Activated CD4-positive, alpha-beta T cell treated with anti-CD3 and anti-CD28 coated beads, Interleukin-2, amount 10 ng/mL, durations not matched to agents 24 days and 14 days (primary cell): ENCODE data around the gene RYR1. TPM values are rescaled to one million over a fixed set of nuclear protein-coding genes. Genes with fewer than 3 reads are reported as not detected.
"Not testable (repeated sequence)": the region's sequence is repeated elsewhere in the genome, so short reads cannot be mapped to it uniquely, and the experiment has no call there.

Experiments
- DNase-seq: peaks from one replicate; pipeline ENCODE4 v3.0.0; 2022
- H3K27ac Mint-ChIP-seq: one replicate; pipeline ENCODE4 v1.8.0; 2022; ENCODE audit warnings: mild to moderate bottlenecking, mixed read lengths
- H3K27me3 Mint-ChIP-seq: one replicate; pipeline ENCODE4 v1.8.0; 2022; ENCODE audit warnings: mixed read lengths
- H3K36me3 Mint-ChIP-seq: one replicate; pipeline ENCODE4 v1.8.0; 2022; ENCODE audit warnings: low read depth, mild to moderate bottlenecking, mixed read lengths
- H3K4me1 Mint-ChIP-seq: one replicate; pipeline ENCODE4 v1.8.0; 2021; ENCODE audit warnings: mixed read lengths
- H3K4me3 Mint-ChIP-seq: one replicate; pipeline ENCODE4 v1.8.0; 2022; ENCODE audit warnings: mild to moderate bottlenecking, moderate library complexity, mixed read lengths
- H3K9me3 Mint-ChIP-seq: one replicate; pipeline ENCODE4 v1.8.0; 2021; ENCODE audit warnings: mixed read lengths
- intact Hi-C: fragments of 100-400 bp; cut with micrococcal nuclease; formaldehyde crosslinking; loops from one replicate; pipeline ENCODE4 v1.15.1; 2023
- total RNA-seq: library from RNA; stranded (reverse); gene quantifications from 2 replicates; pipeline ENCODE4 v1.2.3, GENCODE V29; 2022

The RYR1 gene
- total RNA-seq, 1 donor from 2014 or later = 4.0 TPM

- Mint-ChIP-seq H3K4me3 (peak overlapping the region; percentile 24), H3K27ac (peak overlapping the region; percentile 73), H3K27me3 (peaks cover 4% of the 10 kb centered on the region), H3K4me1 (peaks cover 23% of the 10 kb centered on the region), H3K9me3 (no peaks in the 10 kb centered on the region), H3K36me3 (no peaks in the 10 kb centered on the region)
- peak; percentile 69 for DNase-seq
- intact Hi-C loops = loop anchor here (1.0 kb wide), 1 partner anchor 8 kb away; no protein-coding TSS in a partner anchor
Measured at GRCh38 chr19:38551450-38551813, 117.9 kb downstream of the RYR1 start.

GRCh38 chr19:38553239-38553638 is 119.7 kb downstream of the RYR1 start:
- H3K36me3 Mint-ChIP-seq, DNase-seq, H3K9me3 Mint-ChIP-seq, H3K27ac Mint-ChIP-seq, H3K27me3 Mint-ChIP-seq, intact Hi-C loops, H3K4me3 Mint-ChIP-seq: not testable (repeated sequence)
- peaks cover 28% of the 10 kb centered on the region for H3K4me1 Mint-ChIP-seq

GRCh38 chr19:38554676-38555141 is 121.2 kb downstream of the RYR1 start:
- peaks cover 35% of the 10 kb centered on the region for H3K4me1 Mint-ChIP-seq
- H3K27ac Mint-ChIP-seq = no peak overlapping the region
- no peak for DNase-seq
- intact Hi-C loops = no loop called here
- H3K4me3 Mint-ChIP-seq = no peak overlapping the region
- H3K36me3 Mint-ChIP-seq = peaks cover 3% of the 10 kb centered on the region
- H3K27me3 Mint-ChIP-seq = peaks cover 4% of the 10 kb centered on the region
- no peaks in the 10 kb centered on the region for H3K9me3 Mint-ChIP-seq

- Mint-ChIP-seq H3K4me3 (no peak overlapping the region), H3K4me1 (peaks cover 39% of the 10 kb centered on the region), H3K27me3 (peaks cover 3% of the 10 kb centered on the region), H3K9me3 (no peaks in the 10 kb centered on the region), H3K36me3 (peaks cover 3% of the 10 kb centered on the region), H3K27ac (no peak overlapping the region)
- intact Hi-C loops = no loop called here
- no peak for DNase-seq
Measured at GRCh38 chr19:38555200-38555599, 121.7 kb downstream of the RYR1 start.

- DNase-seq = no peak
- peaks cover 3% of the 10 kb centered on the region for H3K27me3 Mint-ChIP-seq
- intact Hi-C loops = loop anchor here (1.0 kb wide), 1 partner anchor 12 kb away; no protein-coding TSS in a partner anchor
- no peak overlapping the region for H3K4me3 Mint-ChIP-seq
- H3K9me3 Mint-ChIP-seq = no peaks in the 10 kb centered on the region
- peaks cover 37% of the 10 kb centered on the region for H3K4me1 Mint-ChIP-seq
- H3K36me3 Mint-ChIP-seq = peaks cover 3% of the 10 kb centered on the region
- H3K27ac Mint-ChIP-seq = no peak overlapping the region
Measured at GRCh38 chr19:38556521-38557174, 123.2 kb downstream of the RYR1 start.

GRCh38 chr19:38557205-38557799 is 123.8 kb downstream of the RYR1 start:
- Mint-ChIP-seq H3K36me3 (peaks cover 3% of the 10 kb centered on the region), H3K9me3 (no peaks in the 10 kb centered on the region), H3K4me3 (peak overlapping the region; percentile 12), H3K27ac (peak overlapping the region; percentile 46), H3K27me3 (peaks cover 7% of the 10 kb centered on the region), H3K4me1 (peaks cover 40% of the 10 kb centered on the region)
- intact Hi-C loops = no loop called here
- peak; percentile 70 for DNase-seq

GRCh38 chr19:38558933-38559332 is 125.4 kb downstream of the RYR1 start:
- peaks cover 40% of the 10 kb centered on the region for H3K4me1 Mint-ChIP-seq
- not testable (repeated sequence) for DNase-seq, H3K27ac Mint-ChIP-seq, H3K4me3 Mint-ChIP-seq, H3K9me3 Mint-ChIP-seq, H3K36me3 Mint-ChIP-seq
- intact Hi-C loops = loop anchor here (1.0 to 2.0 kb wide), 2 partner anchors 8 to 60 kb away; partner anchors contain the start of gene EIF3K
- H3K27me3 Mint-ChIP-seq = peaks cover 20% of the 10 kb centered on the region

GRCh38 chr19:38559428-38560401 is 126.2 kb downstream of the RYR1 start:
- Mint-ChIP-seq H3K27me3 (peaks cover 23% of the 10 kb centered on the region), H3K9me3 (no peaks in the 10 kb centered on the region), H3K27ac (peak overlapping the region; percentile 76), H3K4me1 (peaks cover 38% of the 10 kb centered on the region), H3K36me3 (peaks cover 3% of the 10 kb centered on the region), H3K4me3 (peak overlapping the region; percentile 65)
- peak; percentile 78 for DNase-seq
- intact Hi-C loops = loop anchor here (1.0 to 2.0 kb wide), 2 partner anchors 8 to 59 kb away; partner anchors contain the start of gene EIF3K

- intact Hi-C loops = no loop called here
- Mint-ChIP-seq H3K4me1 (peaks cover 32% of the 10 kb centered on the region), H3K9me3 (no peaks in the 10 kb centered on the region), H3K27me3 (peaks cover 25% of the 10 kb centered on the region), H3K27ac (no peak overlapping the region), H3K4me3 (no peak overlapping the region), H3K36me3 (peaks cover 3% of the 10 kb centered on the region)
- DNase-seq = no peak
Measured at GRCh38 chr19:38561053-38561606, 127.6 kb downstream of the RYR1 start.

GRCh38 chr19:38561658-38562057 is 128.2 kb downstream of the RYR1 start:
- intact Hi-C loops = no loop called here
- peaks cover 3% of the 10 kb centered on the region for H3K36me3 Mint-ChIP-seq
- no peaks in the 10 kb centered on the region for H3K9me3 Mint-ChIP-seq
- H3K4me1 Mint-ChIP-seq = peaks cover 32% of the 10 kb centered on the region
- peaks cover 28% of the 10 kb centered on the region for H3K27me3 Mint-ChIP-seq
- peak overlapping the region; percentile 32 for H3K27ac Mint-ChIP-seq
- peak overlapping the region; percentile 3 for H3K4me3 Mint-ChIP-seq
- DNase-seq = no peak

- H3K9me3 Mint-ChIP-seq = no peaks in the 10 kb centered on the region
- H3K4me3 Mint-ChIP-seq = no peak overlapping the region
Measured at GRCh38 chr19:38562096-38562495, 128.6 kb downstream of the RYR1 start.

GRCh38 chr19:38563475-38563874 is 130.0 kb downstream of the RYR1 start:
- intact Hi-C loops = no loop called here
- no peak overlapping the region for H3K4me3 Mint-ChIP-seq
- no peaks in the 10 kb centered on the region for H3K36me3 Mint-ChIP-seq
- DNase-seq = no peak
- no peaks in the 10 kb centered on the region for H3K9me3 Mint-ChIP-seq
- no peak overlapping the region for H3K27ac Mint-ChIP-seq
- H3K4me1 Mint-ChIP-seq = peaks cover 26% of the 10 kb centered on the region
- peaks cover 40% of the 10 kb centered on the region for H3K27me3 Mint-ChIP-seq

More at GRCh38 chr19:38562096-38562495, 128.6 kb downstream of the RYR1 start:
- peaks cover 31% of the 10 kb centered on the region for H3K4me1 Mint-ChIP-seq
- H3K36me3 Mint-ChIP-seq = peaks cover 2% of the 10 kb centered on the region
- H3K27ac Mint-ChIP-seq = no peak overlapping the region
- H3K27me3 Mint-ChIP-seq = peaks cover 31% of the 10 kb centered on the region
- no peak for DNase-seq
- intact Hi-C loops = no loop called here

GRCh38 chr19:38564981-38565690 is 131.6 kb downstream of the RYR1 start:
- DNase-seq = peak; percentile 71
- Mint-ChIP-seq H3K4me3 (peak overlapping the region; percentile 65), H3K36me3 (no peaks in the 10 kb centered on the region), H3K4me1 (peaks cover 17% of the 10 kb centered on the region), H3K27ac (no peak overlapping the region), H3K27me3 (peaks cover 40% of the 10 kb centered on the region), H3K9me3 (no peaks in the 10 kb centered on the region)
- intact Hi-C loops = no loop called here
